Thoracic aorta (tissue), 2 donors: Measurements from ENCODE around the gene HOXD4. TPM values are rescaled to one million over a fixed set of nuclear protein-coding genes. Genes with fewer than 3 reads are reported as not detected.

Source experiments
- ATAC-seq: fragments of 150-250 bp; one replicate; pipeline ENCODE4 v1.8.0; 2017; ENCODE audit warnings: low read depth; ENCODE audit not compliant: insufficient number of reproducible peaks, low FRiP score
- DNase-seq: peaks from one replicate; pipeline ENCODE4 v3.0.0-alpha.2; 2020; ENCODE audit warnings: low spot score
- H3K27ac ChIP-seq, 2 donors: fragments of 200-600 bp; sonication (generic); 1 replicate in 1 of 2; 2 replicates in 1 of 2; pipeline ENCODE4 v1.5.1; 2016; ENCODE audit warnings: mild to moderate bottlenecking in 2 of 2, moderate library complexity in 2 of 2
- H3K27me3 ChIP-seq: fragments of 200-600 bp; sonication (generic); replicated peaks from 2 replicates; pipeline ENCODE4 v1.6.0; 2016; ENCODE audit warnings: mild to moderate bottlenecking; ENCODE audit not compliant: insufficient read depth
- H3K36me3 ChIP-seq: fragments of 200-600 bp; sonication (generic); one replicate; pipeline ENCODE4 v1.5.1; 2016
- H3K4me1 ChIP-seq, 2 donors: fragments of 200-600 bp; sonication (generic); 1 replicate in 1 of 2; 2 replicates in 1 of 2; pipeline versions ENCODE4 v1.5.1 to v1.6.0; 2016; ENCODE audit warnings: low read depth in 2 of 2, mild to moderate bottlenecking in 1 of 2; ENCODE audit not compliant: control insufficient read depth in 1 of 2
- H3K4me3 ChIP-seq: fragments of 200-600 bp; sonication (generic); 2 replicates; pipeline ENCODE4 v1.5.1; 2016; ENCODE audit warnings: mild to moderate bottlenecking
- H3K9me3 ChIP-seq: fragments of 200-600 bp; sonication (generic); 2 replicates; pipeline ENCODE4 v1.5.1; 2016
- CTCF ChIP-seq: fragments of 200-600 bp; sonication (generic); IDR thresholded peaks from one replicate; pipeline ENCODE4 v1.5.1; 2019; ENCODE audit warnings: antibody characterized with exemption
- total RNA-seq, 2 donors: library from RNA; depleted of rRNA; stranded (reverse); fragments of >200 nt; gene quantifications; one replicate each; pipeline versions ENCODE4 v1.1.0 to v1.2.3, GENCODE V29; 2016

HOXD4 gene
- total RNA-seq, 2 donors from 2014 or later = 4.8 to 9.3 TPM

DNA sequence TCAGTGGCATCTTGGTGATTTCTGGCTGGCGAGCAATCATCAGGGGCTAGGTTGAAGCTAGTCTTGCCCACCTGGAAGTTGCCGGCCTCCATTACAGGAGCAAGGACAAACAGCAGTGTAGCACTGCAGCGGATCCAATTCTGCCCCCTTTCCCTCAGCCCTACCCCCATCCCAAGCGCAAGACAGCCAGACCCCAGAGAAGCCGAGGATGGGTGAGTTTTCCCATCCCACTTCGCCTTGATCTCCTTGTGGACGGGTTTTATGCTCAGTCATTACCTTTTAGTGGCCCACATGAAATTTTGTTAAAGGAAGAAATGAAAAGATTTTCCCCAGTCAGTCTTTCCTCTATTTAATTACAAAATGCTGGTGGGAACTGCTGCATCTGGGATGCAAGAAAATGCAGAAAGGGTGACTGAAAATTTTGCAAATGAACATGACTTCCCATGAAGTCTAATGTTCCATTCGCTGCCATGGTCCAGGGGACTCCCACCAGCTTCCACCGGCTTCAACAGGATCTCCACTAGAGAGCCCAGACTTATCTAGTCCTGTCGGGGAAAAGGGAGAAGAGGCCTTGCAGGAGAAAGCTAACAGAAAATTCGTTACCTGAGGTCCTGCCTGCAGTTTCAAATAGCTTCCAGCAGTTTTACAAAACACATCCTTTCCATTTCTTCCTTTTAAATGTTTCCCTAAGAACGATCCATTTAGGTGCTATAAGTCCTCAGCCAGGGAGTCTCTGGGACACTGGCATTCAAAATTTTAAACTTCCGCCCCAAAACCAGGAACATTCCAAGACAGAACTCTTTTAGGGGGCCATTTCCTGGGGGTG lies 30.8 kb upstream of the HOXD4 start:
- no peak for TF ChIP-seq CTCF
- DNase-seq (no peak), ATAC-seq (no peak)
- Histone ChIP-seq H3K36me3 (no peaks in the 10 kb centered on the region), H3K4me1 (peaks cover 7 to 24% of the 10 kb centered on the region in 2 donors), H3K27ac (no peak overlapping the region), H3K4me3 (no peak overlapping the region), H3K9me3 (no peaks in the 10 kb centered on the region), H3K27me3 (peaks cover 62% of the 10 kb centered on the region)

DNA sequence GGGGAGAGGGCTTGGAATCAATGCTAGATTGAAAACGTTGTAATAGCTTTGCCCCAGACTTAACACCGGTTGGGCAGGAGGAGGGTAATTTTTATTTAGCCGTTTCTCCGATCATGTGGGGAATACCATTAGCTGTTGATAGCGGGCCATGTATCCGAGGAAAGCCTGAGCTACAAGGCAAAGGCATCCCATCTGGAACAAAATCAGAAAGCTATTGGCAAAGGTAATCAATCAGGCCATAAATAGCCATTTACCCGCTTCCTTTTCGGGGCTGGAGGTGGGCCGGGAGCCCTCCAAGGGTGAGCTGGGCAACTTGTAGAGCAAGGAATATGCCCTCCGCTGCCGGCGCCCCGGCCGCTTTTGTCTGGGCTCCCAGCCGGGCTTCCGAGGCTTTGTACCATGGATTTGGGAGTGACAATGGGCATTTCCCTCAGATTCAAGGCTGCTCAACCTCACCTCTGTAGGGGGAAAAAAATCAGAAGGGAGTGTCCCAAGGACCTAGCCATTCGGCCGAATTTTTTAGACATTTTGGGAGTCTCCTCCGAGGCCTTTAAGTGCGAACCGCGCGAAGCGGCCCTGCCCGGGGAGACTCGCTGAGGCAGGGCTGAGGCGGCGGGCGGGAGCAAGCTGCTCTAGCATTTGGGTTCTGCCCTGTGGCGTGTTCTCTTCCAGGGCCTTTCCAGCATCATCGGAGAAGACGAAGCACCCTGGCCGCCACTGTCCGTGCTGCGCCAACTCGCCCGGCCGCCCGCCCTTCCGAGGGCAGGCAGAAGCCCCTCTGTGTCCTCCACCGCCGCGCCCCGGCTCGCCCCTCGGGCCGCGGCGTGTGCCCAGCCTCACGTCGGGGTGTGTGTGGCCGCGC lies 29.9 kb upstream of the HOXD4 start:
- no peak for ATAC-seq
- Histone ChIP-seq H3K4me3 (peak overlapping the region; percentile 72), H3K27me3 (peaks cover 54% of the 10 kb centered on the region)

GRCh38 chr2:176122052-176122682 lies 29.2 kb upstream of the HOXD4 start:
- Histone ChIP-seq H3K9me3 (no peaks in the 10 kb centered on the region), H3K27me3 (peaks cover 49% of the 10 kb centered on the region), H3K4me3 (peak overlapping the region; percentile 72), H3K36me3 (no peaks in the 10 kb centered on the region), H3K4me1 (peaks cover 7 to 22% of the 10 kb centered on the region in 2 donors), H3K27ac (peak overlapping the region in 1 of 2 donors; percentile 10)
- TF ChIP-seq CTCF = no peak
- DNase-seq (no peak), ATAC-seq (no peak)

More for the DNA sequence above, 29.9 kb upstream of the HOXD4 start:
- no peaks in the 10 kb centered on the region for H3K36me3 ChIP-seq
- no peak for DNase-seq
- H3K9me3 ChIP-seq = no peaks in the 10 kb centered on the region
- peaks cover 7 to 20% of the 10 kb centered on the region in 2 donors for H3K4me1 ChIP-seq
- H3K27ac ChIP-seq = no peak overlapping the region
- no peak for TF ChIP-seq CTCF

DNA sequence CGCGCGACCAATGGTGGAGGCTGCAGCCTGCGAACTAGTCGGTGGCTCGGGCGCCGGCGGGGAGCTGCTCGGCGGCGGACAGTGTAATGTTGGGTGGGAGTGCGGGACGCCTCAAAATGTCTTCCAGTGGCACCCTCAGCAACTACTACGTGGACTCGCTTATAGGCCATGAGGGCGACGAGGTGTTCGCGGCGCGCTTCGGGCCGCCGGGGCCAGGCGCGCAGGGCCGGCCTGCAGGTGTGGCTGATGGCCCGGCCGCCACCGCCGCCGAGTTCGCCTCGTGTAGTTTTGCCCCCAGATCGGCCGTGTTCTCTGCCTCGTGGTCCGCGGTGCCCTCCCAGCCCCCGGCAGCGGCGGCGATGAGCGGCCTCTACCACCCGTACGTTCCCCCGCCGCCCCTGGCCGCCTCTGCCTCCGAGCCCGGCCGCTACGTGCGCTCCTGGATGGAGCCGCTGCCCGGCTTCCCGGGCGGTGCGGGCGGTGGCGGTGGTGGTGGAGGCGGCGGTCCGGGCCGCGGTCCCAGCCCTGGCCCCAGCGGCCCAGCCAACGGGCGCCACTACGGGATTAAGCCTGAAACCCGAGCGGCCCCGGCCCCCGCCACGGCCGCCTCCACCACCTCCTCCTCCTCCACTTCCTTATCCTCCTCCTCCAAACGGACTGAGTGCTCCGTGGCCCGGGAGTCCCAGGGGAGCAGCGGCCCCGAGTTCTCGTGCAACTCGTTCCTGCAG lies 28.5 kb upstream of the HOXD4 start, which contains the start of gene HOXD9:
TSS of gene HOXD9 (plus strand) at position 37 of the 728 bp plus-strand sequence. CDS start at position 87, 50 bp downstream.
- no peaks in the 10 kb centered on the region for H3K36me3 ChIP-seq
- peaks cover 42% of the 10 kb centered on the region for H3K27me3 ChIP-seq
- no peak for ATAC-seq
- DNase-seq = no peak
- H3K4me1 ChIP-seq = peaks cover 7 to 29% of the 10 kb centered on the region in 2 donors
- TF ChIP-seq CTCF = no peak
- H3K9me3 ChIP-seq = no peaks in the 10 kb centered on the region
- H3K27ac ChIP-seq = peak within 1 kb of the TSS in 1 of 2 donors; percentile 10
- H3K4me3 ChIP-seq = peak within 1 kb of the TSS; percentile 72
